GM12878 (cell line): ENCODE data around the gene CCDC106. TPM values are rescaled to one million over a fixed set of nuclear protein-coding genes. Genes with fewer than 3 reads are reported as not detected.

Experiments used
- ASH2L ChIP-seq: fragments of 300-600, 200-600 bp; sonication (generic); IDR thresholded peaks from 2 replicates; pipeline ENCODE4 v1.6.1; 2017; ENCODE audit warnings: low read depth, mild to moderate bottlenecking, borderline replicate concordance
- CBFB ChIP-seq: IDR thresholded peaks from 2 replicates; pipeline ENCODE4 v1.6.1; 2016; ENCODE audit warnings: antibody characterized with exemption, low read depth
- CHD1 ChIP-seq: IDR thresholded peaks from 2 replicates; pipeline ENCODE4 v1.6.1; 2012; ENCODE audit warnings: low read depth, low read length, improper control_type of control experiment
- FOXK2 ChIP-seq: fragments of 450-650 bp; IDR thresholded peaks from 2 replicates; pipeline ENCODE4 v1.6.1; 2017; ENCODE audit warnings: mild to moderate bottlenecking, moderate library complexity
- GATAD2B ChIP-seq: fragments of 450-650 bp; conservative IDR thresholded peaks from 2 replicates; pipeline ENCODE4 v1.6.1; 2017; ENCODE audit warnings: low read depth, mild to moderate bottlenecking, moderate library complexity
- MEF2B ChIP-seq: fragments of 450-650 bp; IDR thresholded peaks from 2 replicates; pipeline ENCODE4 v1.6.1; 2018; ENCODE audit warnings: mild to moderate bottlenecking, moderate library complexity; ENCODE audit not compliant: partially characterized antibody, poor library complexity, severe bottlenecking
- NFXL1 ChIP-seq: fragments of 450-650 bp; IDR thresholded peaks from 2 replicates; pipeline ENCODE4 v1.6.1; 2017; ENCODE audit warnings: antibody characterized with exemption, mild to moderate bottlenecking, borderline replicate concordance
- POLR2A ChIP-seq: IDR thresholded peaks from 2 replicates; pipeline ENCODE4 v1.6.1; 2011; ENCODE audit warnings: low read depth, mild to moderate bottlenecking, low read length
- RAD51 ChIP-seq: fragments of 450-650 bp; IDR thresholded peaks from 2 replicates; pipeline ENCODE4 v1.6.1; 2016; ENCODE audit warnings: moderate library complexity, mild to moderate bottlenecking, inconsistent platforms
- RB1 ChIP-seq: fragments of 450-650 bp; formaldehyde crosslinking; IDR thresholded peaks from 2 replicates; pipeline ENCODE4 v1.6.1; 2017; ENCODE audit warnings: mild to moderate bottlenecking, borderline replicate concordance
- RFX5 ChIP-seq: IDR thresholded peaks from 2 replicates; pipeline ENCODE4 v1.6.1; 2011; ENCODE audit warnings: low read depth, low read length, improper control_type of control experiment
- RUNX3 ChIP-seq: IDR thresholded peaks from 2 replicates; pipeline ENCODE4 v1.6.1; 2012; ENCODE audit warnings: low read length, inconsistent platforms
- SIN3A ChIP-seq: IDR thresholded peaks from 2 replicates; pipeline ENCODE4 v1.6.1; 2012; ENCODE audit warnings: low read depth, low read length, improper control_type of control experiment
- SMAD1 ChIP-seq: fragments of 450-650 bp; IDR thresholded peaks from 2 replicates; pipeline ENCODE4 v1.6.1; 2018; ENCODE audit warnings: mild to moderate bottlenecking, low read depth; ENCODE audit not compliant: partially characterized antibody
- SMARCA5 ChIP-seq: fragments of 450-650 bp; IDR thresholded peaks from 2 replicates; pipeline ENCODE4 v1.6.1; 2017; ENCODE audit warnings: mild to moderate bottlenecking
- SPI1 ChIP-seq: IDR thresholded peaks from 2 replicates; pipeline ENCODE4 v1.6.1; 2011; ENCODE audit warnings: low read depth, mild to moderate bottlenecking, low read length, moderate library complexity, borderline replicate concordance; ENCODE audit not compliant: insufficient read depth
- STAT1 ChIP-seq: fragments of 450-650 bp; conservative IDR thresholded peaks from 2 replicates; pipeline ENCODE4 v1.6.1; 2014; ENCODE audit warnings: antibody characterized with exemption, mild to moderate bottlenecking
- TARDBP ChIP-seq: IDR thresholded peaks from 2 replicates; pipeline ENCODE4 v1.6.1; 2016; ENCODE audit warnings: borderline replicate concordance
- TCF12 ChIP-seq: IDR thresholded peaks from 2 replicates; pipeline ENCODE4 v1.6.1; 2011; ENCODE audit warnings: low read depth, mild to moderate bottlenecking, low read length
- ZBED1 ChIP-seq: IDR thresholded peaks from 2 replicates; pipeline ENCODE4 v1.6.1; 2016; ENCODE audit warnings: borderline replicate concordance
- ZNF217 ChIP-seq: fragments of 450-650 bp; IDR thresholded peaks from 2 replicates; pipeline ENCODE4 v1.6.1; 2017; ENCODE audit warnings: antibody characterized with exemption, mild to moderate bottlenecking
- ZNF384 ChIP-seq: IDR thresholded peaks from 2 replicates; pipeline ENCODE4 v1.6.1; 2012; ENCODE audit warnings: low read depth, mild to moderate bottlenecking, low read length, improper control_type of control experiment, borderline replicate concordance
- polyA plus RNA-seq, 11 experiments: library from polyadenylated mRNA; depleted of rRNA in 4 of 11; unstranded in 6 of 11; stranded (reverse) in 5 of 11; fragments of >200 nt; fragmentation: Nextera tagmentation in 4 of 11; fragmentation: Illumina TruSeq in 1 of 11; extraction: Ambion mirVana in 4 of 11; extraction: Trizol in 1 of 11; gene quantifications; 1 replicate in 1 of 11; 2 replicates in 10 of 11; pipeline versions ENCODE4 v1.2.1 to v1.2.3, GENCODE V29; 2011 to 2016; ENCODE audit warnings: inconsistent platforms in 2 of 11, missing spikeins in 2 of 11, low read depth in 1 of 11
- total RNA-seq, 4 experiments: library from RNA; depleted of rRNA in 3 of 4; stranded (reverse); fragments of >200 nt in 3 of 4; fragmentation: Illumina TruSeq in 1 of 4; extraction: Trizol in 1 of 4; gene quantifications; 2 replicates each; pipeline versions ENCODE4 v1.2.1 to v1.2.3, GENCODE V29; 2013 to 2021
- TF ChIP-seq, protein P1 (sequence below): IDR thresholded peaks from 2 replicates; pipeline ENCODE4 v1.6.1; 2012; ENCODE audit warnings: low read depth, low read length, improper control_type of control experiment
- TF ChIP-seq, protein P2 (sequence below): fragments of 450-650 bp; formaldehyde crosslinking; IDR thresholded peaks from 2 replicates; pipeline ENCODE4 v1.5.0; 2022; ENCODE audit warnings: mild to moderate bottlenecking, missing genetic modification characterization
- TF ChIP-seq, protein P3 (sequence below): IDR thresholded peaks from 2 replicates; pipeline ENCODE4 v1.6.1; 2011; ENCODE audit warnings: mild to moderate bottlenecking, low read depth, low read length, moderate library complexity; ENCODE audit not compliant: insufficient replicate concordance

Gene CCDC106
- total and polyA plus RNA-seq, 10 of the 15 experiments (the other 5 are each of a cell fraction or from before 2014, with no cell fraction given), result 0.04 to 35.9 (median 19.8) TPM

DNA sequence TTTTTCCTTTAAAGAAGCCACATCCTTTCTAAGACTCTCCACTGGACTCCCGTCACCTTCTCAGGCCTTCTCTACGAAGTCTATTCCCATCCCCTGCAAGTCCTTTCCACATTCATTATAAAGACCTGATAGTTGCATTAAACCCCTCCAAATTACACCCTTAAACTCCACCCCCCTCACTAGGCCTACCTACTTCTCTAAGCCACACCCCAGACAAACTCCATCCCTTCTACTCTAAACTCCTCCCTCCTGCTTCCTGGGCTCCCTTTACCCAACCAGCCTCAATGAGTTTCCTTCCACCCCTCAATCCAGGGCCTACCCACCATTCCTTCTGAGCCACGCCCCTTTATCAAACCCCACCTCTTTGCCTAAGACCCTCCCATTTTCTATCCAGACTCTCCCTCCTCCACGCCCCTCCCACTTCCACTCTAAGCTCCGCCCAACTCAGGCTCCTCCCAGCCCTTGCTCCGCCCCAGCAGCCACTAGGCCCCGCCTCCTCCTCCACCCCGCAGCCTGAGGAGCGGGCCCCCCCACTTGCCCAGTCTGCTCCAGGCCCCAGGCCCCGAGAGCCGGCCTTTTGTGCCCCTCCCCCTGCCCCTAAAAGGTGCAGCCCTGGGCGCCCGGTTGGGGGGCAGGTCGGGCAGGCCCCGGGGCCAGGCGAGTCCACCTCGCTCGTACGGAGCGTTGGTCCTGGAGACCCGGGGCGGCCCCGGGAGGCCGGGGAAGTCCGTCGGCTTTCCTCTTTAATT lies 49.1 kb upstream of the CCDC106 start (continued):
- TF ChIP-seq, protein P1, sequence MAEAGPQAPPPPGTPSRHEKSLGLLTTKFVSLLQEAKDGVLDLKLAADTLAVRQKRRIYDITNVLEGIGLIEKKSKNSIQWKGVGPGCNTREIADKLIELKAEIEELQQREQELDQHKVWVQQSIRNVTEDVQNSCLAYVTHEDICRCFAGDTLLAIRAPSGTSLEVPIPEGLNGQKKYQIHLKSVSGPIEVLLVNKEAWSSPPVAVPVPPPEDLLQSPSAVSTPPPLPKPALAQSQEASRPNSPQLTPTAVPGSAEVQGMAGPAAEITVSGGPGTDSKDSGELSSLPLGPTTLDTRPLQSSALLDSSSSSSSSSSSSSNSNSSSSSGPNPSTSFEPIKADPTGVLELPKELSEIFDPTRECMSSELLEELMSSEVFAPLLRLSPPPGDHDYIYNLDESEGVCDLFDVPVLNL, result no peak
- TF ChIP-seq ZNF217 (no peak), CHD1 (peak; percentile 83), GATAD2B (peak; percentile 75; the same call in 1 of the 2 replicates), RFX5 (0 out of 2 replicates have a peak, but pooled peaks have one; percentile 10), RAD51 (no peak), SIN3A (peak; percentile 51; the same call in 1 of the 2 replicates), NFXL1 (no peak), RB1 (no peak; the same call in 1 of the 2 replicates), TCF12 (no peak), SMAD1 (no peak), FOXK2 (no peak), SPI1 (peak; percentile 35; the same call in 1 of the 2 replicates), CBFB (no peak), RUNX3 (0 out of 2 replicates have a peak, but pooled peaks have one; percentile 5), MEF2B (peak; percentile 21), TARDBP (no peak), STAT1 (0 out of 2 replicates have a peak, but pooled peaks have one; percentile 78), ZBED1 (no peak), ASH2L (peak; percentile 92), ZNF384 (no peak), POLR2A (peak; percentile 50), SMARCA5 (peak; percentile 84)
- TF ChIP-seq, protein P2, sequence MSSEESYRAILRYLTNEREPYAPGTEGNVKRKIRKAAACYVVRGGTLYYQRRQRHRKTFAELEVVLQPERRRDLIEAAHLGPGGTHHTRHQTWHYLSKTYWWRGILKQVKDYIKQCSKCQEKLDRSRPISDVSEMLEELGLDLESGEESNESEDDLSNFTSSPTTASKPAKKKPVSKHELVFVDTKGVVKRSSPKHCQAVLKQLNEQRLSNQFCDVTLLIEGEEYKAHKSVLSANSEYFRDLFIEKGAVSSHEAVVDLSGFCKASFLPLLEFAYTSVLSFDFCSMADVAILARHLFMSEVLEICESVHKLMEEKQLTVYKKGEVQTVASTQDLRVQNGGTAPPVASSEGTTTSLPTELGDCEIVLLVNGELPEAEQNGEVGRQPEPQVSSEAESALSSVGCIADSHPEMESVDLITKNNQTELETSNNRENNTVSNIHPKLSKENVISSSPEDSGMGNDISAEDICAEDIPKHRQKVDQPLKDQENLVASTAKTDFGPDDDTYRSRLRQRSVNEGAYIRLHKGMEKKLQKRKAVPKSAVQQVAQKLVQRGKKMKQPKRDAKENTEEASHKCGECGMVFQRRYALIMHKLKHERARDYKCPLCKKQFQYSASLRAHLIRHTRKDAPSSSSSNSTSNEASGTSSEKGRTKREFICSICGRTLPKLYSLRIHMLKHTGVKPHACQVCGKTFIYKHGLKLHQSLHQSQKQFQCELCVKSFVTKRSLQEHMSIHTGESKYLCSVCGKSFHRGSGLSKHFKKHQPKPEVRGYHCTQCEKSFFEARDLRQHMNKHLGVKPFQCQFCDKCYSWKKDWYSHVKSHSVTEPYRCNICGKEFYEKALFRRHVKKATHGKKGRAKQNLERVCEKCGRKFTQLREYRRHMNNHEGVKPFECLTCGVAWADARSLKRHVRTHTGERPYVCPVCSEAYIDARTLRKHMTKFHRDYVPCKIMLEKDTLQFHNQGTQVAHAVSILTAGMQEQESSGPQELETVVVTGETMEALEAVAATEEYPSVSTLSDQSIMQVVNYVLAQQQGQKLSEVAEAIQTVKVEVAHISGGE (CRISPR knock-in tag), result no peak
- TF ChIP-seq, protein P3, sequence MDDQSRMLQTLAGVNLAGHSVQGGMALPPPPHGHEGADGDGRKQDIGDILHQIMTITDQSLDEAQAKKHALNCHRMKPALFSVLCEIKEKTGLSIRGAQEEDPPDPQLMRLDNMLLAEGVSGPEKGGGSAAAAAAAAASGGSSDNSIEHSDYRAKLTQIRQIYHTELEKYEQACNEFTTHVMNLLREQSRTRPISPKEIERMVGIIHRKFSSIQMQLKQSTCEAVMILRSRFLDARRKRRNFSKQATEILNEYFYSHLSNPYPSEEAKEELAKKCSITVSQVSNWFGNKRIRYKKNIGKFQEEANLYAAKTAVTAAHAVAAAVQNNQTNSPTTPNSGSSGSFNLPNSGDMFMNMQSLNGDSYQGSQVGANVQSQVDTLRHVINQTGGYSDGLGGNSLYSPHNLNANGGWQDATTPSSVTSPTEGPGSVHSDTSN, result no peak
